Mucosa of stomach (tissue), 1 donor: ENCODE data around the gene TFR2.
A peak's percentile ranks its signal among the peaks of the same experiment; 100 is the strongest.
"Not testable (repeated sequence)": the region's sequence is repeated elsewhere in the genome, so short reads cannot be mapped to it uniquely, and the experiment has no call there.

Experiments used
- H3K27me3 ChIP-seq: one replicate; pipeline ENCODE4 v1.7.0; 2013; ENCODE audit warnings: mild to moderate bottlenecking, low read length; ENCODE audit not compliant: control insufficient read depth, insufficient read depth
- H3K36me3 ChIP-seq: one replicate; pipeline ENCODE4 v1.7.0; 2013; ENCODE audit warnings: low read length; ENCODE audit not compliant: control insufficient read depth, insufficient read depth
- H3K4me1 ChIP-seq: one replicate; pipeline ENCODE4 v1.7.0; 2013; ENCODE audit warnings: mild to moderate bottlenecking, low read length; ENCODE audit not compliant: control insufficient read depth, insufficient read depth
- H3K4me3 ChIP-seq: one replicate; pipeline ENCODE4 v1.7.0; 2013; ENCODE audit warnings: low read length
- H3K9ac ChIP-seq: one replicate; pipeline ENCODE4 v1.7.0; 2013; ENCODE audit warnings: mild to moderate bottlenecking, low read length, moderate library complexity
- H3K9me3 ChIP-seq: one replicate; pipeline ENCODE4 v1.7.0; 2013; ENCODE audit warnings: mild to moderate bottlenecking, low read length, moderate library complexity; ENCODE audit not compliant: control insufficient read depth
- donor health status: Pancreatic carcinoma.

The TFR2 gene

GRCh38 chr7:100675581-100676350, 34.4 kb upstream of the TFR2 start:
- Histone ChIP-seq H3K4me3 (no peak overlapping the region), H3K4me1 (peaks cover 11% of the 10 kb centered on the region), H3K36me3 (peaks cover 21% of the 10 kb centered on the region), H3K9me3 (no peaks in the 10 kb centered on the region), H3K9ac (peak overlapping the region; percentile 47), H3K27me3 (no peaks in the 10 kb centered on the region)

- Histone ChIP-seq H3K36me3 (peaks cover 21% of the 10 kb centered on the region), H3K9ac (peak overlapping the region; percentile 94), H3K27me3 (no peaks in the 10 kb centered on the region), H3K4me3 (no peak overlapping the region), H3K4me1 (peaks cover 11% of the 10 kb centered on the region), H3K9me3 (no peaks in the 10 kb centered on the region)
These were observed 33.7 kb upstream of the TFR2 start for GRCh38 chr7:100675105-100675451.

- peak overlapping the region; percentile 61 for H3K4me3 ChIP-seq
- peaks cover 21% of the 10 kb centered on the region for H3K36me3 ChIP-seq
- peaks cover 6% of the 10 kb centered on the region for H3K4me1 ChIP-seq
- H3K27me3 ChIP-seq: no peaks in the 10 kb centered on the region
- H3K9me3 ChIP-seq: no peaks in the 10 kb centered on the region
- peak overlapping the region; percentile 94 for H3K9ac ChIP-seq
These were observed 33.2 kb upstream of the TFR2 start for GRCh38 chr7:100674411-100675104.

- Histone ChIP-seq H3K9ac (peak overlapping the region; percentile 94), H3K4me1 (peaks cover 6% of the 10 kb centered on the region), H3K4me3 (peak overlapping the region; percentile 61), H3K27me3 (no peaks in the 10 kb centered on the region), H3K9me3 (no peaks in the 10 kb centered on the region), H3K36me3 (peaks cover 16% of the 10 kb centered on the region)
These were observed 32.6 kb upstream of the TFR2 start for GRCh38 chr7:100673942-100674410.

DNA sequence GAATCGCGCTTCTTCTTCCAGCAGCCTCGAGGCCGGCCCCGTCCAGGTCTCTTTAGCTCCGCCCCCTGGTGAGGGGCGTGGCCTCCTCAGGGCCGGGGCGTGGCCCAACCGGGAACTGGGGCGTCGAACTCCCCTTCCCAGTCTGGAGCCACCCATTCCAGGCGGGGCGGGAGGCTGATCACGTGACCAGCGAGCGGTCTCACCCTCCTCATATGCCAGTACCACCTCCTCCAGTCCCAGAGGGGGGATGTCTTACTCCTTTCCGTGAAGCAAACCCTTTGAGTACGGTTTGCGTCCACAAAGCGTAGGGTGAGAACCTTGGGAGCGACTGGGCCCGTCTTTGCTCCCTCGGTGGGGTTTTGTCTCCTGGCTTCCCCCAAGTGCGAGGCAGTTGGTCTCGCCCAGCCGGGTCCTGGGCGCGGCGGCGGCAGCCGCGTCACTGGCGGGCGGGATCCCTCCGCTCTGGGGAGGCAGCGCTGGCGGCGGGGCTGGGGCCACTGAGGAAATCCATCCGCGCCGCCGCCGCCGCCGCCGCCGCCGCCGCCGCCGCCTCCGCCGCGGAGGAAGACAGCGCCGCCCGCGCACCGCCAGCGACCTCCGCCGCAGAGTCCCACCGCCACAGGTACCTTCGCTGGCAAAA, 32.1 kb upstream of the TFR2 start, which contains the start of gene GNB2:
TSS of gene GNB2 (plus strand) at position 439 of the 640 bp plus-strand sequence. CDS start 2,526 bp downstream, outside the sequence.
- peak within 1 kb of the TSS; percentile 61 for H3K4me3 ChIP-seq
- H3K9ac ChIP-seq: peak within 1 kb of the TSS; percentile 94
- no peaks in the 10 kb centered on the region for H3K9me3 ChIP-seq
- peaks cover 6% of the 10 kb centered on the region for H3K4me1 ChIP-seq
- no peaks in the 10 kb centered on the region for H3K27me3 ChIP-seq
- peaks cover 15% of the 10 kb centered on the region for H3K36me3 ChIP-seq

GRCh38 chr7:100671353-100672327, 30.3 kb upstream of the TFR2 start:
- no peaks in the 10 kb centered on the region for H3K27me3 ChIP-seq
- no peaks in the 10 kb centered on the region for H3K9me3 ChIP-seq
- H3K4me3 ChIP-seq: no peak overlapping the region
- peaks cover 5% of the 10 kb centered on the region for H3K4me1 ChIP-seq
- H3K9ac ChIP-seq: no peak overlapping the region
- no peaks in the 10 kb centered on the region for H3K36me3 ChIP-seq

DNA sequence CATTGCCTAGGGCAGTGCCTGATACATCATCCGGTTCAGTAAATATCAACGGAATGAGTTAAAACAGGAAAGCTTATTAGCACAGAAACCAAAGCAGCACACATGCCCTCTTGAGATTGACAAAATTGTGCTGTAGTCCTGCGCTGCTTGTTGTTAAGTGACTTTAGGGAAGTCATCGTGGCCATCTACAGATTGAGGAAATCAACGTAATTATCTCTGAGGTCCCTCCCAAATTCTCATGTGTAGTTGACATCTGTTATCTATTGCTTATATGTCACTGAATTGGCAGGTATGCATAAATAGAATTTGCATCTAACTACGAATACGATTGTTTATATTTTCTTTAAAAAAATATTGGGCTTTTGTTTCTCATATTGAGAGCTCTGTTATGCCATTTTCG, 28.7 kb upstream of the TFR2 start:
- Histone ChIP-seq H3K4me3 (no peak overlapping the region), H3K9ac (no peak overlapping the region), H3K27me3 (no peaks in the 10 kb centered on the region), H3K4me1 (no peaks in the 10 kb centered on the region), H3K9me3 (no peaks in the 10 kb centered on the region), H3K36me3 (no peaks in the 10 kb centered on the region)

DNA sequence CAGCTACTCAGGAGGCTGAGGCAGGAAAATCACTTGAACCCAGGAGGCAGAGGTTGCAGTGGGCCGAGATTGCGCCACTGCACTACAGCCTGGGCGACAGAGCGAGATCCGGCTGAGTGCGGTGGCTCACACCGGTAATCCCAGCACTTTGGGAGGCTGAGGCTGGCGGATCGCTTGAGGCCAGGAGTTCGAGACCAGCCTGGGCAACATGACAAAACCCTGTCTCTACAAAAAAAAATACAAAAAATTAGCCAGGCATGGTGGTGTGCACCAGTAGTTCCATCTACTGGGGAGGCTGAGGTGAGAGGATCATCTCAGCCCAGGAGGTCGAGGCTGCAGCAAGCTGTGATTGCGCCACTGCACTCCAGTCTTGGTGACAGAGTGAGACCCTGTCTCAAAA, 27.8 kb upstream of the TFR2 start:
- H3K27me3 ChIP-seq, H3K9me3 ChIP-seq, H3K4me1 ChIP-seq, H3K4me3 ChIP-seq, H3K9ac ChIP-seq, H3K36me3 ChIP-seq: not testable (repeated sequence)

GRCh38 chr7:100668069-100668449, 26.7 kb upstream of the TFR2 start:
- H3K4me3 ChIP-seq: no peak overlapping the region
- no peaks in the 10 kb centered on the region for H3K36me3 ChIP-seq
- H3K9ac ChIP-seq: no peak overlapping the region
- no peaks in the 10 kb centered on the region for H3K9me3 ChIP-seq
- no peaks in the 10 kb centered on the region for H3K4me1 ChIP-seq
- H3K27me3 ChIP-seq: no peaks in the 10 kb centered on the region

DNA sequence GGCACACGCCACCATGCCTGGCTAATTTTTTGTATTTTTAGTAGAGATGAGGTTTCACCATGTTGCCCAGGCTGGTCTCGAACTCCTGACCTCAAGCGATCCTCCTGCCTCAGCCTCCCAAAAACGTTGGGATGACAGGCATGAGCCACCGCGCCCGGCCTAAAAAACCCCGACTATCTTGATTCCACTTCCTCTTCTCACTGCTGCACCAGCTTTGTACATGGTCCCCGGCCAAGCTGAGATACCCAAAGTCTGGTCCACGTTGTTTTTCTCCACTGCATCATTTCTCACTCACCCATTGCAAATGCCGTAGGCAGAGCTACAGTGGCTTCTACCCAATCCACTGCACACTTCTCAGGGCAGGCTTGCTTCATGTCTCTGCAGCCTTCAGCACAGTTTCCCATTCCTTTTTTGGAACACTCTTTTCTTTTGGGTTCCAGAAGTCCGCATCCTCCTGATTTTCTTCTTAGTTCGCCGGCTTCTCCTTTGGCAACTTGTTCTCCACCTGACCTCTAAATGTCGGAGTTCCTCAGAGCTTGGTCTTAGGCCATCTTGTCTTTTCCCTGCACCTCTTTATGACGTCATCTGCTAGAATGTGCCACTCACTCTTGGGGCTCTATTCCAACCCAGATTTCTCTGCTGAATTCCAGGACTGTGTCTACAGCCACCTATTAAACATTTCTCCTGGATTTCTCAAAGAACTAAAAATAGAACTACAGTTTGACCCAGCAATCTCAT, 26.1 kb upstream of the TFR2 start:
- H3K4me1 ChIP-seq: no peaks in the 10 kb centered on the region
- H3K9me3 ChIP-seq: no peaks in the 10 kb centered on the region
- H3K4me3 ChIP-seq: no peak overlapping the region
- no peaks in the 10 kb centered on the region for H3K36me3 ChIP-seq
- H3K9ac ChIP-seq: no peak overlapping the region
- no peaks in the 10 kb centered on the region for H3K27me3 ChIP-seq

- Histone ChIP-seq H3K27me3 (no peaks in the 10 kb centered on the region), H3K9me3 (no peaks in the 10 kb centered on the region), H3K4me1 (no peaks in the 10 kb centered on the region), H3K4me3 (no peak overlapping the region), H3K36me3 (no peaks in the 10 kb centered on the region), H3K9ac (no peak overlapping the region)
These were observed 23.9 kb upstream of the TFR2 start for GRCh38 chr7:100665168-100665726.
